Stimulated activated CD8-positive, alpha-beta memory T cell treated with anti-CD3 and anti-CD28 coated beads, Interleukin-7, amount 100 ng/mL, for 48 hours (primary cell): ENCODE data around the gene CNTN1.
"Not testable (repeated sequence)": the region's sequence is repeated elsewhere in the genome, so short reads cannot be mapped to it uniquely, and the experiment has no call there.

ENCODE experiments used
- DNase-seq, 2 donors: peaks; one replicate each; pipeline ENCODE4 v3.0.0-alpha.2; 2020; ENCODE audit warnings: low read depth in 1 of 2; ENCODE audit errors: extremely low read depth in 1 of 2

Gene CNTN1

GRCh38 chr12:40697566-40698259, 5.5 kb downstream of the CNTN1 start:
- no peak for DNase-seq

DNA sequence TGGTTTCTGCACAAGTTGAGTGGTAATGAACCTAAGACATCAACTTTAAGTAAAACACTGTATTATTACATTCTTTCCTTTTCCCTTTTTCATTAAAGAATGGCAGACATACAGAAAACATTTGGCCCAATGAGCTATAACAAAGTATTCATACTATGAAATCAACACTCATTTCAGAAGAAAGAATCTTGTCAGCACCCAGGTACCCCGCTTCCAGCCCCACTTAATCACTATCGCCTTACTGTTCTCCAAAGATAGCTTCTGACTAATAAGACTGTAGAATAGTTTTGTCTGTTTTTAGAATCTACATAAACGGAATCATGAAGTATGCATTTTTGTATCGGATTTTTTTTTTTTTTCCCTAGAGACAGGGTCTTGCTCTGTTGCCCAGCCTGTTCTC, 9.5 kb downstream of the CNTN1 start:
- DNase-seq, result no peak

- DNase-seq, result no peak
Observed at GRCh38 chr12:40711121-40711520, 18.9 kb downstream of the CNTN1 start.

DNA sequence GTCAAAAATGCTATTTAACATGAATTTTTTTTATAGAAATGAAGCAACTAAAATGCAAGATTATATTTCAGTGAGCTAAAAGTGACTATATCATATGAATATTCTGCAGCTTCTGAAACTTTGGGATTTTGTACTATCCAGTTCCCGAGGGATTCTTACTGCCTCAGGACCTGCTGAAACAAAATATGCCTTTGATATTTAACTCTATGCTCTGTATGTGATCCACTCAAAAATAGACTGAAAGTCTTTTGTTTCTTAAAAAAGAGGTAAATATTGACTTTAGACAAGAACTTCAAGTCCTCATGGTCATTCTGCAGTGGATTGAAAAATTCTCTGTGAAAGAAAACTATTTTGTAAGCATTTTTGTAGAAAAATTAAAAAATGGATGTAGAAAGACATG, 22.4 kb downstream of the CNTN1 start:
- DNase-seq, result no peak

- no peak for DNase-seq
Observed at GRCh38 chr12:40716037-40716436, 23.8 kb downstream of the CNTN1 start.

- no peak for DNase-seq
Observed at GRCh38 chr12:40717576-40717975, 25.3 kb downstream of the CNTN1 start.

DNA sequence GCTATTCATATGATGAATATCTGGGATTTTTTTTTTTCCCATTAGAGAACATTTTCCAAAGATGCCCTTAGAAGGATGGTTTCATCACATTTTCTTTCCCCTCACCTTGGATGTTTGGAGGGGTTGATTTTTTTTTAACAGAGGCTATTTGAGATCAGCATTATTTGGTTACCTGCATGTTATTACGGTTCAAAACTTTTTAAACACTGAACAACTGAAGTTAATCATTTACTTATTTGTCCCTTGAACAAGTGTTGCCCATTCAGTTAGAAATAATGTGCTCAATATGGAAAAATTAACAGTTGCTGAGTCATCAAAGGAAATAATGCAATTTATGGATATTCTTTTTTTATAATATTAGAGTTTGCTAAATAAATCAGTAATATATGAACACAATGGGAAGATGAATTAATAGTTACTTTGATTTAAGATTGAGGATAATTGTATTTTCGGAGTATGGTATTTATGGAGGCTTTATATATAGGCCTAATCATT, 26.7 kb downstream of the CNTN1 start:
- no peak for DNase-seq

DNA sequence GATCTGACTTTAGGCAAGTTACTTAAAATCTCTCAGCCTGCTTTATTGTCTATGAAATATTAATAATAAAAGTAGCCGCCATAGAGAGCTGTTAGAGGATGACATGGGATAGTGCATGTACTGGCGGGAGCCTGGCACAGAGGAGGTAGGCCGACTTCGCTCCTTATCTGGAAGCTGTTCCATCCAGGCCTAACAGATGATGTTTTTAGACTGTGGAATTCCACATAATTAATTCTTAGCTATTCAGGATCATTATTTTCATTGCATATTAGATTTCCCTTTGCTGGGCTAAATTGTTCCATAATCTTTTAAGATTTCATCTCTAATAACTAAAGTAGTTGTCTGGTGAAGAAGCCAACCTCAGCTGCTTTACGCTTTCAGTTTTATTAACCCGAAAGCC, 30.8 kb downstream of the CNTN1 start:
- no peak for DNase-seq

- no peak for DNase-seq
Observed at GRCh38 chr12:40726366-40726765, 34.1 kb downstream of the CNTN1 start.

- DNase-seq, result no peak
Observed at GRCh38 chr12:40727774-40728483, 35.7 kb downstream of the CNTN1 start.

GRCh38 chr12:40730281-40730680, 38.0 kb downstream of the CNTN1 start:
- no peak for DNase-seq

- DNase-seq, result no peak
Observed at GRCh38 chr12:40733871-40734270, 41.6 kb downstream of the CNTN1 start.

- DNase-seq, result no peak
Observed at GRCh38 chr12:40734276-40734675, 42.0 kb downstream of the CNTN1 start.

- DNase-seq, result no peak
Observed at GRCh38 chr12:40735551-40736230, 43.5 kb downstream of the CNTN1 start.

DNA sequence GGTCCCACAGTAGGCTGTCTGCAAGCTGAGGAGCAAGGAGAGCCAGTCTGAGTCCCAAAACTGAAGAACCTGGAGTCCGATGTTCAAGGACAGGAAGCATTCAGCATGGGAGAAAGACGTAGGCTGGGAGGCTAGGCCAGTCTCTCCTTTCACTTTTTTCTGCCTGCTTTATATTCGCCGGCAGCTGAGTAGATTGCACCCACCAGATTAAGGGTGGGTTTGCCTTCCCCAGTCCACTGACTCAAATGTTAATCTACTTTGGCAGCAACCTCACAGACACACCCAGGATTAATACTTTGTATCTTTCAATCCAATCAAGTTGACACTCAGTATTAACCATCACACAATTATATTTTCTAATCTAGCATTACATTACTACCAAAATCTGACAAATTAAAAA, 45.2 kb downstream of the CNTN1 start:
- DNase-seq, result not testable (repeated sequence)

DNA sequence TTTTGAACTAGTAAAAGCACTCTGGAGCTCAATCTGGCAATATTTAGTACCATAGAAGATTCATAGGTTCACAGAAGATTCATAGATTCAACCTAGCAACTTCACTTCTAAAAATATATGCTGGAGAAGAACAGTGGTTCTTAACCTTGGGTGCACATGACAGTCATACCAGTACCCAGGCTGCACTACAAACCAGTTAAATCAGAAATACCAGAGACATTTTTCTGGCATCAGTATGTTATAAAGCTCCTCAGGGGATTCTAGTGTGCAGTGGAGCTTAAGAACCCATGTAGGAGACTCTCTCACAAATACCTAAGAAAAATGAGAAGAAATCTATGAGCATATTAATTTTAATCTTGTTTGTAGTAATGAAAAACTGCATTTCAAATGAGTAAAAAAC, 46.6 kb downstream of the CNTN1 start:
- no peak for DNase-seq

DNA sequence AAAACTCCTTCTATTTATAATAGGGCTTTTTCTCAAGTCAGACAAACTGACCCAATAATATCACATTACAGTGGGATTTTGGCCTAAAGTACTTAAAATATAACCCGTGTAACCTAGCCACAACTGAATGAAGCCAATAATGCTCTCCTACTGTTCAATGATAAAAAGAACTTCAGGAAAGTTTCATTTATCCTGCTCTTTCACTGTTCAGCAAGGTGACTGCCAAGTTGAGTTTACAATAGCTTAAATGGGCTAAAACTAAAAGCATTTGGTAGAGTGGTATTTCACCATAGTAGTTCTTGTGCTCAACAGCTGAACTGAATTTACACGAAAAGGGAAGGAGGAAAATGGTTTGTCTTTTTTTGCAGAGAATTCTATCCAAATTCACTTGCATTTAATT, 49.8 kb downstream of the CNTN1 start:
- DNase-seq, result no peak

- no peak for DNase-seq
Observed at GRCh38 chr12:40745386-40745785, 53.1 kb downstream of the CNTN1 start.

- DNase-seq, result no peak
Observed at GRCh38 chr12:40749863-40750262, 57.6 kb downstream of the CNTN1 start.

DNA sequence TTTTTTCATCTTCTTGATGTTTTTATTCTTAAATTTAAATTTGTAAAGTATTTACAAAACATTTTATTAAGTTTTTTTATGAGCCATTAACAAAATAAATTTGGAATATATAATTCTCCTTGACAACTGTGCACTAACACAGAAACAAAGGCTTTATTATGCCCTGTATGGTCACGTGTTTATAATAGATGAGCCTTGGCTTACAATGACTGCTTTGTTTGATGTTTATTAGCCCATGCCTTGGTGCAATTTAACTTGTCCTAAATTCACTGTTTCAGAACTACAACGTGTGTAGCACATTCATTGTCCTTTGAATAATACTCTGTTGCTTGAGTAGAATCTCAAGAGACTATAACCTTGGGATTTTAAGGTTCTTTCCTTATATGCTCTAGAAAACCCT, 59.8 kb downstream of the CNTN1 start:
- DNase-seq, result no peak

GRCh38 chr12:40760821-40761220, 68.6 kb downstream of the CNTN1 start:
- DNase-seq, result no peak

DNA sequence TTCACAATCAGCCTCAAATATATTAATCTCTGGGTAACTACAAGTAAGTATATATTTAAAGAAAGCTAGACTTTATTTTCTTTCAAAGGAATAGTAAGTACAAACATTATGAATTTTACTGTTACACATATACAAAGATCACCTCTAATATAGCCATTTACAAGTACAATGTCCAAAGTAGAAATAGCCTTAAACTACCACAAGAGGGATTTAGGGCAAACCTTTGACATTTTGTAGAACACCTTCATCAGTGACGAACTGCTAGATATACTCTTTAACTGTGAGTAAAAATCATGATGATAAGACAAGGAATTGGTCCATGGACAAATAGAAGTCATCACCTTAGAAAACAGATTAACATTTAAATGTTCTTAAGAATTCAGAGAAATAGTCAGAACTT, 69.8 kb downstream of the CNTN1 start:
- DNase-seq, result no peak
